CD14-positive monocyte (primary cell): ENCODE measurements around the gene PER3. TPM values are rescaled to one million over a fixed set of nuclear protein-coding genes. Genes with fewer than 3 reads are reported as not detected.
A peak's percentile ranks its signal among the peaks of the same experiment; 100 is the strongest.

ENCODE experiments used
- DNase-seq, 3 donors: peaks; one replicate each; pipeline ENCODE4 v3.0.0-alpha.2; 2011 to 2022
- H2AFZ ChIP-seq: 2 replicates; pipeline ENCODE4 v1.6.0; 2012; ENCODE audit warnings: mild to moderate bottlenecking, low read depth, low read length, inconsistent platforms; ENCODE audit not compliant: insufficient read depth, poor library complexity, severe bottlenecking
- H3K27ac ChIP-seq, 2 donors: 1 replicate in 1 of 2; 2 replicates in 1 of 2; pipeline ENCODE4 v1.5.1; 2012 to 2013; ENCODE audit warnings: low read length in 2 of 2, control low read depth in 1 of 2, inconsistent platforms in 1 of 2, low read depth in 1 of 2, mild to moderate bottlenecking in 1 of 2
- H3K27me3 ChIP-seq, 2 donors: one replicate each; pipeline versions ENCODE4 v1.6.0 to v1.6.1; 2011 to 2013; ENCODE audit warnings: low read length in 2 of 2; ENCODE audit not compliant: control insufficient read depth in 2 of 2, insufficient read depth in 2 of 2
- H3K36me3 ChIP-seq, 2 donors: replicated peaks in 1 of 2; 1 replicate in 1 of 2; 2 replicates in 1 of 2; pipeline versions ENCODE4 v1.5.1 to v1.6.1; 2012 to 2013; ENCODE audit warnings: low read length in 2 of 2, control low read depth in 1 of 2, inconsistent platforms in 1 of 2, mild to moderate bottlenecking in 1 of 2; ENCODE audit not compliant: insufficient read depth in 2 of 2, control insufficient read depth in 1 of 2
- H3K4me1 ChIP-seq, 2 donors: 1 replicate in 1 of 2; 2 replicates in 1 of 2; pipeline versions ENCODE4 v1.5.1 to v1.6.1; 2012 to 2013; ENCODE audit warnings: low read length in 2 of 2, control low read depth in 1 of 2, inconsistent platforms in 1 of 2, mild to moderate bottlenecking in 1 of 2, moderate library complexity in 1 of 2; ENCODE audit not compliant: insufficient read depth in 2 of 2, control insufficient read depth in 1 of 2
- H3K4me2 ChIP-seq: replicated peaks from 2 replicates; pipeline ENCODE3; 2012; ENCODE audit warnings: low read length, moderate library complexity, mild to moderate bottlenecking; ENCODE audit not compliant: poor library complexity, severe bottlenecking; ENCODE audit errors: extremely low read depth
- H3K4me3 ChIP-seq, 3 experiments: fragments of 200-600 bp in 1 of 3; sonication (generic) in 1 of 3; replicated peaks in 1 of 3; 1 replicate in 2 of 3; 2 replicates in 1 of 3; pipeline ENCODE4 v1.5.1; 2011 to 2013; ENCODE audit warnings: low read length in 3 of 3, mild to moderate bottlenecking in 3 of 3, control low read depth in 2 of 3, low read depth in 2 of 3, inconsistent platforms in 1 of 3, moderate library complexity in 1 of 3
- H3K79me2 ChIP-seq: 2 replicates; pipeline ENCODE4 v1.6.0; 2012; ENCODE audit warnings: mild to moderate bottlenecking, control low read depth, inconsistent platforms, low read length, moderate library complexity; ENCODE audit not compliant: insufficient read depth
- H3K9ac ChIP-seq: 2 replicates; pipeline ENCODE4 v1.6.0; 2017; ENCODE audit warnings: low read length, mild to moderate bottlenecking; ENCODE audit not compliant: insufficient read depth, poor library complexity, severe bottlenecking
- H3K9me3 ChIP-seq, 2 donors: replicated peaks in 1 of 2; 1 replicate in 1 of 2; 2 replicates in 1 of 2; pipeline versions ENCODE4 v1.5.1 to v1.6.1; 2012 to 2013; ENCODE audit warnings: low read length in 2 of 2, control low read depth in 1 of 2; ENCODE audit not compliant: control insufficient read depth in 1 of 2, insufficient read depth in 1 of 2
- H4K20me1 ChIP-seq: 2 replicates; pipeline ENCODE4 v1.6.0; 2012; ENCODE audit warnings: mild to moderate bottlenecking, low read length, control low read depth, moderate library complexity; ENCODE audit not compliant: insufficient read depth
- H3K27ac Mint-ChIP-seq, 7 donors: one replicate each; pipeline ENCODE4 v1.8.0; 2020; ENCODE audit warnings: mild to moderate bottlenecking in 7 of 7, mixed read lengths in 7 of 7, moderate library complexity in 6 of 7, inconsistent platforms in 2 of 7
- H3K27me3 Mint-ChIP-seq, 3 donors: one replicate each; pipeline ENCODE4 v1.8.0; 2021 to 2022; ENCODE audit warnings: low read depth in 3 of 3, mild to moderate bottlenecking in 3 of 3, mixed read lengths in 3 of 3, moderate library complexity in 3 of 3, inconsistent platforms in 1 of 3
- H3K36me3 Mint-ChIP-seq, 2 donors: one replicate each; pipeline ENCODE4 v1.8.0; 2020; ENCODE audit warnings: mixed read lengths in 2 of 2, inconsistent platforms in 1 of 2, mild to moderate bottlenecking in 1 of 2
- H3K4me1 Mint-ChIP-seq: one replicate; pipeline ENCODE4 v1.8.0; 2020; ENCODE audit warnings: mild to moderate bottlenecking, mixed read lengths
- H3K4me3 Mint-ChIP-seq, 2 donors: one replicate each; pipeline ENCODE4 v1.8.0; 2020; ENCODE audit warnings: mild to moderate bottlenecking in 2 of 2, mixed read lengths in 2 of 2, moderate library complexity in 1 of 2
- H3K9me3 Mint-ChIP-seq, 7 donors: one replicate each; pipeline ENCODE4 v1.8.0; 2020 to 2022; ENCODE audit warnings: mixed read lengths in 7 of 7, mild to moderate bottlenecking in 6 of 7, moderate library complexity in 6 of 7, inconsistent platforms in 2 of 7
- CTCF ChIP-seq: fragments of 200-600 bp; IDR thresholded peaks from one replicate; pipeline ENCODE4 v1.8.0; 2022; ENCODE audit warnings: antibody characterized with exemption, mild to moderate bottlenecking
- WGBS: methylation state at CpG from one replicate; pipeline ENCODE4 v1.1.5; 2013; ENCODE audit warnings: missing lambda C conversion rate; ENCODE audit not compliant: insufficient coverage; 5-methylcytosine and 5-hydroxymethylcytosine counted together
- intact Hi-C, 2 donors: fragments of 100-400 bp; cut with micrococcal nuclease; formaldehyde crosslinking; loops; one replicate each; pipeline versions ENCODE4 v1.15.0 to v1.15.1; 2023
- polyA plus RNA-seq, 3 donors: library from polyadenylated mRNA; depleted of rRNA in 1 of 3; unstranded in 2 of 3; stranded (reverse) in 1 of 3; fragments of 300-500 nt in 2 of 3; fragments of >200 nt in 1 of 3; fragmentation: Illumina TruSeq in 2 of 3; gene quantifications; 1 replicate in 2 of 3; 2 replicates in 1 of 3; pipeline ENCODE4 v1.2.3, GENCODE V29; 2012 to 2021

Gene PER3
- polyA plus RNA-seq, 3 donors = 0.46 to 2.3 (median 2.0) TPM

- 94% methylated on average over 8 of the region's 17 CpGs for WGBS
Measured at GRCh38 chr1:7862211-7863060, 78.3 kb downstream of the PER3 start.

More at GRCh38 chr1:7862211-7863060, 78.3 kb downstream of the PER3 start:
- Mint-ChIP-seq H3K27me3 (peaks cover 3 to 6% (median 3%) of the 10 kb centered on the region in 3 donors), H3K9me3 (peaks cover 0 to 2% (median 0%) of the 10 kb centered on the region in 7 donors), H3K27ac (peak overlapping the region in 1 of 7 donors; percentile 32), H3K4me1 (no peaks in the 10 kb centered on the region), H3K36me3 (no peaks in the 10 kb centered on the region), H3K4me3 (no peak overlapping the region)
- H3K4me2 ChIP-seq = no peak overlapping the region
- TF ChIP-seq CTCF = no peak
- H4K20me1 ChIP-seq = no peaks in the 10 kb centered on the region
- no peaks in the 10 kb centered on the region for H3K4me1 ChIP-seq
- no peak for DNase-seq
- no peaks in the 10 kb centered on the region for H3K9me3 ChIP-seq
- H3K9ac ChIP-seq = no peak overlapping the region
- H3K4me3 ChIP-seq = no peak overlapping the region
- H3K27ac ChIP-seq = no peak overlapping the region
- H3K27me3 ChIP-seq = no peaks in the 10 kb centered on the region
- H3K36me3 ChIP-seq = no peaks in the 10 kb centered on the region
- no peaks in the 10 kb centered on the region for H3K79me2 ChIP-seq
- intact Hi-C loops = no loop called here
- no peak overlapping the region for H2AFZ ChIP-seq
